Thyroid gland (tissue), 4 donors: ENCODE results near the gene UNC5C. TPM values are rescaled to one million over a fixed set of nuclear protein-coding genes. Genes with fewer than 3 reads are reported as not detected.
A peak's percentile ranks its signal among the peaks of the same experiment; 100 is the strongest.

Experiments used
- DNase-seq, 2 donors: peaks; one replicate each; pipeline ENCODE4 v3.0.0-alpha.2; 2019
- H3K27ac ChIP-seq, 3 donors: fragments of 200-600 bp; sonication (generic); 1 replicate in 2 of 3; 2 replicates in 1 of 3; pipeline ENCODE4 v1.5.1; 2016 to 2019; ENCODE audit warnings: mild to moderate bottlenecking in 1 of 3, moderate library complexity in 1 of 3
- H3K27me3 ChIP-seq: fragments of 200-600 bp; sonication (generic); one replicate; pipeline ENCODE4 v1.5.1; 2019
- H3K36me3 ChIP-seq, 2 donors: fragments of 200-600 bp; sonication (generic); one replicate each; pipeline ENCODE4 v1.5.1; 2016 to 2019
- H3K4me1 ChIP-seq, 2 donors: fragments of 200-600 bp; sonication (generic); one replicate each; pipeline ENCODE4 v1.5.1; 2017 to 2019
- H3K4me3 ChIP-seq, 3 donors: fragments of 200-600 bp; sonication (generic); replicated peaks in 1 of 3; 1 replicate in 2 of 3; 2 replicates in 1 of 3; pipeline ENCODE4 v1.5.1; 2016; ENCODE audit warnings: mild to moderate bottlenecking in 1 of 3
- H3K9me3 ChIP-seq: fragments of 200-600 bp; sonication (generic); one replicate; pipeline ENCODE4 v1.5.1; 2017
- CTCF ChIP-seq, 6 experiments: fragments of 200-600 bp in 3 of 6; fragments of 450-650 bp in 3 of 6; sonication (generic) in 3 of 6; IDR thresholded peaks; one replicate each; pipeline ENCODE4 v1.5.1; 2016 to 2019; ENCODE audit warnings: antibody characterized with exemption in 6 of 6, mild to moderate bottlenecking in 2 of 6, inconsistent platforms in 1 of 6, moderate library complexity in 1 of 6
- POLR2A ChIP-seq, 2 donors: fragments of 450-650 bp; IDR thresholded peaks; one replicate each; pipeline ENCODE4 v1.6.1; 2017; ENCODE audit warnings: antibody characterized with exemption in 2 of 2, mild to moderate bottlenecking in 2 of 2, moderate library complexity in 1 of 2
- WGBS, 2 donors: methylation state at CpG; one replicate each; pipeline ENCODE4 v1.1.5; 2017; 5-methylcytosine and 5-hydroxymethylcytosine counted together
- intact Hi-C: fragments of 100-400 bp; cut with DNase I; formaldehyde crosslinking; loops from one replicate; pipeline ENCODE4 v1.15.1; 2023
- total RNA-seq, 4 donors: library from RNA; depleted of rRNA; stranded (reverse); fragments of >200 nt; gene quantifications; one replicate each; pipeline ENCODE4 v1.2.3, GENCODE V29; 2016

Gene UNC5C
- total RNA-seq, 4 donors from 2014 or later = 27.1 to 72.0 (median 59.0) TPM

GRCh38 chr4:95531141-95531540 is 17.6 kb downstream of the UNC5C start:
- H3K4me1 ChIP-seq = peaks cover 11 to 20% of the 10 kb centered on the region in 2 donors
- H3K27ac ChIP-seq = no peak overlapping the region
- H3K36me3 ChIP-seq = no peaks in the 10 kb centered on the region
- H3K9me3 ChIP-seq = no peaks in the 10 kb centered on the region
- H3K27me3 ChIP-seq = no peaks in the 10 kb centered on the region
- intact Hi-C loops = no loop called here
- H3K4me3 ChIP-seq = no peak overlapping the region
- TF ChIP-seq CTCF (IDR thresholded peaks at IDR 0.05) = no peak
- TF ChIP-seq POLR2A (IDR thresholded peaks at IDR 0.05) = no peak
- no peak for DNase-seq
- 57 to 72% methylated on average over 1 of the region's 1 CpG for WGBS, 2 donors

- no peaks in the 10 kb centered on the region for H3K9me3 ChIP-seq
- H3K36me3 ChIP-seq = no peaks in the 10 kb centered on the region
- peaks cover 13 to 18% of the 10 kb centered on the region in 2 donors for H3K4me1 ChIP-seq
- intact Hi-C loops = no loop called here
- H3K4me3 ChIP-seq = no peak overlapping the region
- no peaks in the 10 kb centered on the region for H3K27me3 ChIP-seq
- DNase-seq = no peak
- no peak overlapping the region for H3K27ac ChIP-seq
- no peak for TF ChIP-seq POLR2A (IDR thresholded peaks at IDR 0.05)
- no peak for TF ChIP-seq CTCF (IDR thresholded peaks at IDR 0.05)
These were observed 18.8 kb downstream of the UNC5C start for GRCh38 chr4:95529946-95530345.

GRCh38 chr4:95528388-95528948 is 20.3 kb downstream of the UNC5C start:
- Histone ChIP-seq H3K4me1 (peaks cover 6 to 14% of the 10 kb centered on the region in 2 donors), H3K9me3 (no peaks in the 10 kb centered on the region), H3K27ac (peak overlapping the region in 1 of 3 donors; percentile 37), H3K36me3 (no peaks in the 10 kb centered on the region), H3K27me3 (no peaks in the 10 kb centered on the region), H3K4me3 (no peak overlapping the region)
- no peak for DNase-seq
- no peak for TF ChIP-seq CTCF (IDR thresholded peaks at IDR 0.05)
- no peak for TF ChIP-seq POLR2A (IDR thresholded peaks at IDR 0.05)
- intact Hi-C loops = no loop called here
- WGBS, 2 donors = 46 to 51% methylated on average over 4 of the region's 4 CpGs

- DNase-seq = no peak
- Histone ChIP-seq H3K4me1 (peaks cover 6 to 13% of the 10 kb centered on the region in 2 donors), H3K9me3 (no peaks in the 10 kb centered on the region), H3K4me3 (no peak overlapping the region), H3K36me3 (no peaks in the 10 kb centered on the region), H3K27ac (no peak overlapping the region), H3K27me3 (no peaks in the 10 kb centered on the region)
- WGBS, 2 donors = 86 to 92% methylated on average over 2 of the region's 2 CpGs
- intact Hi-C loops = no loop called here
- no peak for TF ChIP-seq CTCF (IDR thresholded peaks at IDR 0.05)
- TF ChIP-seq POLR2A (IDR thresholded peaks at IDR 0.05) = no peak
These were observed 22.7 kb downstream of the UNC5C start for GRCh38 chr4:95526075-95526474.

- no peaks in the 10 kb centered on the region for H3K9me3 ChIP-seq
- intact Hi-C loops = no loop called here
- no peaks in the 10 kb centered on the region for H3K36me3 ChIP-seq
- no peak for DNase-seq
- no peak overlapping the region for H3K4me3 ChIP-seq
- 70 to 78% methylated on average over 2 of the region's 2 CpGs for WGBS, 2 donors
- no peak overlapping the region for H3K27ac ChIP-seq
- H3K4me1 ChIP-seq = peaks cover 6 to 13% of the 10 kb centered on the region in 2 donors
- H3K27me3 ChIP-seq = no peaks in the 10 kb centered on the region
- TF ChIP-seq CTCF (IDR thresholded peaks at IDR 0.05) (no peak), POLR2A (IDR thresholded peaks at IDR 0.05) (no peak)
These were observed 24.0 kb downstream of the UNC5C start for GRCh38 chr4:95524729-95525128.
